T-helper 17 cell (primary cell): Measurements from ENCODE around the gene KBTBD12. TPM values are rescaled to one million over a fixed set of nuclear protein-coding genes. Genes with fewer than 3 reads are reported as not detected.

Source experiments
- ATAC-seq: fragments of 150-1000 bp; cut with Tn5 transposase; 2 replicates; pipeline ENCODE4 v1.10.0; 2021; ENCODE audit warnings: mild to moderate bottlenecking, moderate library complexity
- DNase-seq, 3 donors: peaks; one replicate each; pipeline versions ENCODE4 v3.0.0 to v3.0.0-alpha.2; 2020 to 2021
- H3K9me3 ChIP-seq: one replicate; pipeline ENCODE4 v1.7.0; 2013; ENCODE audit warnings: low read length, mild to moderate bottlenecking; ENCODE audit not compliant: control insufficient read depth, poor library complexity, severe bottlenecking
- H3K27ac Mint-ChIP-seq: one replicate; pipeline ENCODE4 v1.8.0; 2022; ENCODE audit warnings: mild to moderate bottlenecking, moderate library complexity, mixed read lengths
- H3K27me3 Mint-ChIP-seq: one replicate; pipeline ENCODE4 v1.8.0; 2022; ENCODE audit warnings: mixed read lengths
- H3K36me3 Mint-ChIP-seq: one replicate; pipeline ENCODE4 v1.8.0; 2022; ENCODE audit warnings: low read depth, mixed read lengths
- H3K4me1 Mint-ChIP-seq: one replicate; pipeline ENCODE4 v1.8.0; 2022; ENCODE audit warnings: mild to moderate bottlenecking, mixed read lengths
- H3K4me3 Mint-ChIP-seq: one replicate; pipeline ENCODE4 v1.8.0; 2022; ENCODE audit warnings: mild to moderate bottlenecking, moderate library complexity, mixed read lengths
- total RNA-seq, 4 donors: library from RNA in 2 of 4; stranded (reverse) in 2 of 4; gene quantifications; one replicate each; pipeline ENCODE4 v1.2.3 and lab custom pipeline; 2022 to 2026

KBTBD12 gene
- total RNA-seq, 2 donors from 2014 or later, result 0.50 TPM; not detected in 1

- ATAC-seq (no peak), DNase-seq (no peak)
- no peak overlapping the region for H3K27ac Mint-ChIP-seq
- H3K27me3 Mint-ChIP-seq, result peaks cover 15% of the 10 kb centered on the region
- H3K4me1 Mint-ChIP-seq, result no peaks in the 10 kb centered on the region
- H3K9me3 ChIP-seq, result no peaks in the 10 kb centered on the region
- H3K4me3 Mint-ChIP-seq, result no peak overlapping the region
- no peaks in the 10 kb centered on the region for H3K36me3 Mint-ChIP-seq
These were observed 25.1 kb downstream of the KBTBD12 start for GRCh38 chr3:127940116-127940515.

- Mint-ChIP-seq H3K4me1 (no peaks in the 10 kb centered on the region), H3K27ac (no peak overlapping the region), H3K27me3 (peaks cover 21% of the 10 kb centered on the region), H3K4me3 (no peak overlapping the region), H3K36me3 (no peaks in the 10 kb centered on the region)
- ATAC-seq (no peak), DNase-seq (no peak)
- no peaks in the 10 kb centered on the region for H3K9me3 ChIP-seq
These were observed 27.6 kb downstream of the KBTBD12 start for GRCh38 chr3:127942613-127943012.

GRCh38 chr3:127948211-127948610 is 33.2 kb downstream of the KBTBD12 start:
- Mint-ChIP-seq H3K27me3 (peaks cover 68% of the 10 kb centered on the region), H3K4me1 (no peaks in the 10 kb centered on the region), H3K4me3 (no peak overlapping the region), H3K27ac (no peak overlapping the region), H3K36me3 (no peaks in the 10 kb centered on the region)
- DNase-seq (no peak), ATAC-seq (no peak)
- no peaks in the 10 kb centered on the region for H3K9me3 ChIP-seq

- ATAC-seq, result no peak
- peaks cover 71% of the 10 kb centered on the region for H3K27me3 Mint-ChIP-seq
- no peaks in the 10 kb centered on the region for H3K4me1 Mint-ChIP-seq
- no peaks in the 10 kb centered on the region for H3K36me3 Mint-ChIP-seq
- no peak overlapping the region for H3K4me3 Mint-ChIP-seq
- H3K27ac Mint-ChIP-seq, result no peak overlapping the region
- H3K9me3 ChIP-seq, result no peaks in the 10 kb centered on the region
- no peak for DNase-seq
These were observed 34.5 kb downstream of the KBTBD12 start for GRCh38 chr3:127949446-127950055.

- ATAC-seq (no peak), DNase-seq (no peak)
- Mint-ChIP-seq H3K4me3 (no peak overlapping the region), H3K27me3 (peaks cover 73% of the 10 kb centered on the region), H3K36me3 (no peaks in the 10 kb centered on the region), H3K4me1 (no peaks in the 10 kb centered on the region), H3K27ac (no peak overlapping the region)
- H3K9me3 ChIP-seq, result no peaks in the 10 kb centered on the region
These were observed 36.2 kb downstream of the KBTBD12 start for GRCh38 chr3:127951276-127951675.

GRCh38 chr3:127953091-127954035 is 38.3 kb downstream of the KBTBD12 start:
- H3K27ac Mint-ChIP-seq, result no peak overlapping the region
- DNase-seq, result no peak
- H3K36me3 Mint-ChIP-seq, result no peaks in the 10 kb centered on the region

GRCh38 chr3:127954640-127955039 is 39.6 kb downstream of the KBTBD12 start:
- ATAC-seq (no peak), DNase-seq (no peak)
- Mint-ChIP-seq H3K36me3 (no peaks in the 10 kb centered on the region), H3K4me3 (no peak overlapping the region), H3K27me3 (peaks cover 54% of the 10 kb centered on the region), H3K27ac (no peak overlapping the region), H3K4me1 (no peaks in the 10 kb centered on the region)
- no peaks in the 10 kb centered on the region for H3K9me3 ChIP-seq

More at GRCh38 chr3:127953091-127954035, 38.3 kb downstream of the KBTBD12 start:
- H3K9me3 ChIP-seq, result no peaks in the 10 kb centered on the region
- Mint-ChIP-seq H3K4me1 (no peaks in the 10 kb centered on the region), H3K27me3 (peaks cover 67% of the 10 kb centered on the region), H3K4me3 (no peak overlapping the region)
- ATAC-seq, result no peak

GRCh38 chr3:127955728-127956127 is 40.7 kb downstream of the KBTBD12 start:
- peaks cover 47% of the 10 kb centered on the region for H3K27me3 Mint-ChIP-seq

GRCh38 chr3:127959041-127959440 is 44.0 kb downstream of the KBTBD12 start:
- H3K4me3 Mint-ChIP-seq, result no peak overlapping the region
- H3K9me3 ChIP-seq, result no peaks in the 10 kb centered on the region
- no peak overlapping the region for H3K27ac Mint-ChIP-seq
- peaks cover 61% of the 10 kb centered on the region for H3K27me3 Mint-ChIP-seq
- ATAC-seq, result no peak
- no peaks in the 10 kb centered on the region for H3K4me1 Mint-ChIP-seq
- no peak for DNase-seq
- H3K36me3 Mint-ChIP-seq, result no peaks in the 10 kb centered on the region

More at GRCh38 chr3:127955728-127956127, 40.7 kb downstream of the KBTBD12 start:
- H3K9me3 ChIP-seq, result no peaks in the 10 kb centered on the region
- Mint-ChIP-seq H3K36me3 (no peaks in the 10 kb centered on the region), H3K4me1 (no peaks in the 10 kb centered on the region), H3K27ac (no peak overlapping the region), H3K4me3 (no peak overlapping the region)
- ATAC-seq (no peak), DNase-seq (no peak)

- no peaks in the 10 kb centered on the region for H3K4me1 Mint-ChIP-seq
- no peaks in the 10 kb centered on the region for H3K36me3 Mint-ChIP-seq
- no peak overlapping the region for H3K4me3 Mint-ChIP-seq
- no peaks in the 10 kb centered on the region for H3K9me3 ChIP-seq
- peaks cover 55% of the 10 kb centered on the region for H3K27me3 Mint-ChIP-seq
- DNase-seq (no peak), ATAC-seq (no peak)
- no peak overlapping the region for H3K27ac Mint-ChIP-seq
These were observed 44.8 kb downstream of the KBTBD12 start for GRCh38 chr3:127959873-127960272.

- H3K4me3 Mint-ChIP-seq, result no peak overlapping the region
- DNase-seq (no peak), ATAC-seq (no peak)
- no peak overlapping the region for H3K27ac Mint-ChIP-seq
- no peaks in the 10 kb centered on the region for H3K9me3 ChIP-seq
- peaks cover 49% of the 10 kb centered on the region for H3K27me3 Mint-ChIP-seq
- H3K36me3 Mint-ChIP-seq, result no peaks in the 10 kb centered on the region
- H3K4me1 Mint-ChIP-seq, result no peaks in the 10 kb centered on the region
These were observed 45.5 kb downstream of the KBTBD12 start for GRCh38 chr3:127960421-127960965.

- no peak overlapping the region for H3K4me3 Mint-ChIP-seq
- no peaks in the 10 kb centered on the region for H3K9me3 ChIP-seq
- H3K27me3 Mint-ChIP-seq, result peaks cover 53% of the 10 kb centered on the region
- no peaks in the 10 kb centered on the region for H3K36me3 Mint-ChIP-seq
- DNase-seq (no peak), ATAC-seq (no peak)
- no peak overlapping the region for H3K27ac Mint-ChIP-seq
- H3K4me1 Mint-ChIP-seq, result no peaks in the 10 kb centered on the region
These were observed 46.1 kb downstream of the KBTBD12 start for GRCh38 chr3:127961124-127961523.

- Mint-ChIP-seq H3K4me3 (no peak overlapping the region), H3K27ac (no peak overlapping the region), H3K4me1 (no peaks in the 10 kb centered on the region), H3K27me3 (peaks cover 55% of the 10 kb centered on the region), H3K36me3 (peaks cover 1% of the 10 kb centered on the region)
- H3K9me3 ChIP-seq, result no peaks in the 10 kb centered on the region
- ATAC-seq, result no peak
- no peak for DNase-seq
These were observed 46.9 kb downstream of the KBTBD12 start for GRCh38 chr3:127961963-127962362.
